Measurements from ENCODE around the gene BIN1. TPM values are rescaled to one million over a fixed set of nuclear protein-coding genes. Genes with fewer than 3 reads are reported as not detected.

Gene BIN1
- total RNA-seq, 1 donor from 2014 or later: 17.9 TPM

DNA sequence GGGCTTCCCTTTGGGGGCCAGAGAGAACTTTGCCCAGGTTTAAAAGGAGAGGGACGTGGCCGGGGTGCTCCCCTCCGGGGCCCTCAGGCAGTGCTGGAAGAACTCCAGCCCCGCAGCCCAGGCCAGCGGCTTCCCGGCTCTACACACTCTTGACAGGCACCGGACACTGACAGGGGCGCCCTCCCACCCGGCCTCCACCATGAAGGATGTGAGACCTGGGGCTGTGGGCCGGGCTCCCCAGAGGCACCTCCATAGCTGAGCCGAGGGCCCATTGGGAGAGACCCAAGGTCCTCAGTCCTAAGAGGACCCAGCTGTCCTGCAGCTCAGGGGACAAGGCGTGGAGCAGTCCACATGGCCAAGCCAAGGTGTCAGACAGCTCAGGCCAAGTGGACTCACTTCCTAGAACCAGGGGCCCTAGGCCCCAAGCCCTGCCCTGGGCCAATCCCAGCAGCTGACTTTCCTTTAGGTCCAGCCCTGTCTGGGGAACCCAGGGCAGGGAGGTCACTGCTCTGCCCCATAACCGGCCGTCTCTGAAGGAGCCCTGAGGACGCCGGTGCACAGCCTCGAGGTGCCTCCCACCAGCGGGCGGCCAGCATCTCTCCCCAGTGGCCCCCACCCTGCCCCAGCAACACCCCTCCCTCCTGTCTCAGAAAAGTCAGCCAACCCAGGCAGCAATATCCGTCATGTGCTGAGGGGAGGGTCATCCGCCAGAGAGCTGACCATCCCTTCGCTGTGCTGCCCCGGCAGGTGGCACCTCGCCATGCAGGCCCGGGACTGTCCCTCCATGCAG lies 51.8 kb downstream of the BIN1 start:
- intact Hi-C loops (cut with DNase I): no loop called here
- no peak for ATAC-seq
- DNase-seq (ENCODE audit: missing footprints): no peak

GRCh38 chr2:127054604-127054930 lies 52.4 kb downstream of the BIN1 start:
- intact Hi-C loops (cut with DNase I): no loop called here
- DNase-seq (ENCODE audit: missing footprints) (peak; percentile 33), ATAC-seq (no peak)

DNA sequence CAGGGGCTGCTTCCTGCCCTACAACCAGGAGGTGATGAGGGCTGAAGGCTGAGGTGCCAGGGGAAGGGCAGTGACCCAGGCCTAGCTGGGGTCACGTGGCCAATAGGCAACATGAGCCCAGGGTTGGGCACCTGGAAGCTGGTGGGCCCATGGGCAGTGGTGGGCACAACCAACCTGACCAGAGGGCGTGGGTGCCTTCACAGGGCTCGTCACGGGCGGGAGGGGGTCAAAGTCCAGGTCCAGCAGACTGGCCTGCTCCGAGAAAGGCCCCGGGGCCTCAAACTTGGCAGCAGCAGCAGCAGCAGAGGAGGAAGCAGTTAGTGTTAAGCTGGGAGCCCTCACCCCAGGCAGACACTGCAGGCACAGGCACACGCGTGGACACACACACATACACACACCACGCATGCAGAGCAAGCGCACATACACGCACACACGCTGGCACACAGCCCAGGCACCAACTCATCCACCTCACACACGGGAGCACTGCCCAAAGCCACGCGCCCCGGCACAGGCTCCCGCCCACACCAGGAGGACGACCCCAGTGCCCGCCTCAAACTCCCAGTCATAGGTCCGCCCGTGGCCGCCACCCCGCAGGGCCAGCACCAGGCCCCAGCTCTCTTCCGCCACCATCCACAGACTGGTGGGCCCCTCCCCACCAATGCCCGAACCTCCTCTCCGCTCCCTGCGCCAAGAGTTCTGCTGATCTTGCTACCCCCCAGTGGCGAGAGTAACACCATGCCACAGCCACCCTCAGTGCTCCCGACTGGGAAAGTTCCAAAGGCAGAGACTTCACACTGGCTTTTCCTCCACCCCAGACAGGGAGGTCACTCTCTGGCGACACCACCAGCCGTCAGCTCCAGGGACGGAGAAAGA lies 53.0 kb downstream of the BIN1 start:
- ATAC-seq: no peak
- intact Hi-C loops (cut with DNase I): no loop called here
- DNase-seq (ENCODE audit: missing footprints): peak; percentile 73

- intact Hi-C loops (cut with DNase I): no loop called here
- no peak for DNase-seq (ENCODE audit: missing footprints)
- ATAC-seq: no peak
Measured at GRCh38 chr2:127052771-127053691, 53.9 kb downstream of the BIN1 start.

DNA sequence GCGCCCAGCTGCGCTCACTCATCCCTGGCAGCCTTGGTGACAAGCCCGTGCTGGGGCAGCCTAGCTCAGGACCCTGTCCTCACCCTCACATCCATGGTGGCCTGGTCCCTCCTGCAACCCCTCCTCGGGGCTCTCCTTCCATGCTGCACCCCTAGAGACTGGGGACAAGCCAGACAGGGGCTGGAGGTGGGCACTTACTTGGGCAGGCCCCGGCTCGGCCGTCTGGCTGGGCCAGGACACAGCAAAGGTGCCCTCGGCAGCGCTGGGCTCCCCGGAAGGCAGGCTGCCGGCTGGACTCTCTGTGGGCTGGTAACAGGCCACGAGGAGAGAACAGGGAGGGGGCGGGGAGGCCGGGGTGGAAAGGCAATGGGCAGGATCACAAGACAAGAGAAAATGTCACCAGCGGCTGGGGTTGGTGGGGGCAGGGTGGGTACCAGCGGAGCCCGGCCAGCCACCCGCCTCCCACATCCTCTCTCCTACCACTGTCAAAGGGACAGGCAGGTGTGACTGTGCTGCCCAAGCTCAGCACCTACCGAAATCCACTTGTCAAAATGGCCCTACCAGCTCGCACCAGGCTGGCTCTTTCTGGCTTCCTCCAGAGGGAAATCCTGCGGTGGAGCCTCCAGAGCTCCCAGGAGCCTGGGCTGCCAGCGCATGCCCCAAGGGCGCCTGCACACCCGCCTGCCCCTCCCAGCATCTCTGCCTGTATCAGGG lies 54.7 kb downstream of the BIN1 start:
- ATAC-seq: no peak
- intact Hi-C loops (cut with DNase I): no loop called here

DNA sequence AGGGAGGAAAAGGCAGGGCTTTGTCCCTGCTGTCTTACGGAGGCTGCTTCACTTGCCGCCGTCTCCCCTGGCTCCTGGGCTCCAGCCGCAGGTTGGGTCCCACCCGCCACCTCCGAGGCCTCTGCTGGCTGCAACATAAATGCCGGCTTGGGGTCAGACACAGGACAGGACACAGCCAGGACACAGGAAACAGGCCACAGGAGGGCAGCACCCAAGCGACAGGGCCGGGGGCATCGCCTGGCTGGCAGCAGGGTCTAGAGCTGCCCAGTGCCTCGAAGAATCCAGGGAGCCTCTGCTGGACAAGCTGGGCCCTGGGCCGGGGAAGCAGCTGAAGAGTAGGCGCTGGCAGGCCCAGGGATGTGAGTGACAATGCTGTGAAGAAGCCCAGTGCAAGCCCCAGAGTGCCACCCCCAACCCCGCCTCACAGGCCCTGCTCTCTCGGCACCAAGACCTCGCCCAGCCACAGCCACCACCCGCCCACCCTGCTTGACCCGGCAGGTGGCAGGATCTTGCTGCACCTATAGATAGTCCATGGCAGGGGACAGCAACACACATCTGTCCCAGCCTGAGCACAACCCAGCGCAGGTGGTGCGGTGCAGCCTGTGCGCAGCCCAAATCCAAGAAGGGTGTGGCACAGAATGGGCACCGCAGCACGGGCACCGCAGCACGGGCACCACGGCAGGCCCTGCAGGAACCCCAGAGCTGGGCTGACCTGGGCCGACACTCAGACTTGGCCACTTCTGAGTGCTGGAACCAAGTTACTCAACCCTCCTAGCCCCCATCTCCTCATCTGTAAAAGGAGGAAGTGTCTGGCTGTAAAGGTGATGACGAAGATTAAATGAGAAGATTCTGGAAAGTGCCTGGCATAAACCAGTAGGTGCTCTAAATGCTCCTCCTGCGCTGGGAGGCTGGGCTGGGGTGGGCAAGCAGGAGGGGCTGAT lies 55.6 kb downstream of the BIN1 start:
- ATAC-seq (peak; percentile 8), DNase-seq (ENCODE audit: missing footprints) (peak; percentile 65)
- intact Hi-C loops (cut with DNase I): no loop called here

More for the DNA sequence above, 54.7 kb downstream of the BIN1 start:
- peak; percentile 55 for DNase-seq (ENCODE audit: missing footprints)

- DNase-seq (ENCODE audit: missing footprints) (peak; percentile 68), ATAC-seq (peak; percentile 8)
- intact Hi-C loops (cut with DNase I): no loop called here
Measured at GRCh38 chr2:127050803-127051115, 56.2 kb downstream of the BIN1 start.

DNA sequence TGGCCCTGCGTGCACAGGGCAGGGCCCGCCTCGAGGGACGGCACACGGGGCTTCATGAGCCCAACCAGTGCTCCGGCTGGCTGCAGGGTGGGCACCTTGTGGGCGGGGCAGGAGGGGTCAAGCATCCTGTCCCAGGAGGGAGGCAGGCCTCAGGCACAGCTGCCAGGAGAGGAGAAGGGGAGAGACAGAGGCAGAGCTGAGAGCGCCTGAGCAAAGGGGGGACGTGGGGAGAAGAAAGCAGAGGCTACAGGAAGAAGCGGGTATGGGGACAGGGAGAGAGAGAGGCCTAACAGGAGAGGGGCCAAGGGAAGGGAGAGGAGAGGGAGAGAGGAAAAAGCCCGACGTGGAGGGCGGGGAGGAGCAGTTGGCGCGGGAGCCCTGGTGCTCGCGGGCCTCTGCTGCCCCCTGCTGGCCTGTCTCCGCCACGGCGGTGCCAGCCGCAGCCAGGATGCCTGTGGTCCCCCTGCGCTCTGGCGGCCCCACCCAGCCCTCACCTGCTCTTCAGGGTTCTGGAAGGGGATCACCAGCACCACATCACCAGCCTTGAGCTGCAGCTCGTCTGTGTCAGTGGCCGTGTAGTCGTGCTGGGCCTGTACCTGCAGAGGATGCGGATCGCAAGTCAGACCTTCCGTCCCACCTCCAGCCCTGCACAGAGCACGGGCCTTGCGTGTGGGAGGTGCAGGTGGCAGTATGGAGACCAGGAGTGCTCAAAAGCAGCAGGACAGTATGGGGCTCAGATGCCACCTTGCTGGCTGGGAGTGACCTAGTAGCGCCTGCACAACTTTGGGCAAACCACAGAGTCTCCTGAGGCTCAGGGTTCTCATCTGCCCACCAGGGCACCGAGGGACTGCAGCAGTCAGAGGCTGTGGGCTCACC lies 56.8 kb downstream of the BIN1 start:
- DNase-seq (ENCODE audit: missing footprints) (peak; percentile 81), ATAC-seq (peak; percentile 38)
- intact Hi-C loops (cut with DNase I): no loop called here

- intact Hi-C loops (cut with DNase I): no loop called here
- no peak for DNase-seq (ENCODE audit: missing footprints)
- ATAC-seq: no peak
Measured at GRCh38 chr2:127048969-127049897, 57.7 kb downstream of the BIN1 start.

DNA sequence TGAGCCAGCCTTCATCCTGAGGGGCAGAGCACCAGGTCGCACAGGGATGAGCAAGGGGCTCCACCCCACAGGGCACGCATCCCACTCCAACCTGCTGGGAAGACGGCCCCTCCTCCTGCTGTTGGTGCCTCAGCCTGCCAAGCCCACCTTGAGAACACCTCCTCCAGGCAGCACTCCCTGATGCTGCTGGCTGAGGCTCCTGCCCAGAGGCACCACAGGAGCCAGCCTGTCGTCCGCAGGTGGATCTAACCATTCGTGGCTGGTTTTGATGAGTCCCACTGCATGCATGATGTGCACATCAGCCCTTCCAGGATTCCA lies 58.4 kb downstream of the BIN1 start:
- no peak for ATAC-seq
- DNase-seq (ENCODE audit: missing footprints): peak; percentile 56
- intact Hi-C loops (cut with DNase I): no loop called here

- DNase-seq (ENCODE audit: missing footprints) (no peak), ATAC-seq (no peak)
- intact Hi-C loops (cut with DNase I): no loop called here
Measured at GRCh38 chr2:127047716-127048617, 59.0 kb downstream of the BIN1 start.

DNA sequence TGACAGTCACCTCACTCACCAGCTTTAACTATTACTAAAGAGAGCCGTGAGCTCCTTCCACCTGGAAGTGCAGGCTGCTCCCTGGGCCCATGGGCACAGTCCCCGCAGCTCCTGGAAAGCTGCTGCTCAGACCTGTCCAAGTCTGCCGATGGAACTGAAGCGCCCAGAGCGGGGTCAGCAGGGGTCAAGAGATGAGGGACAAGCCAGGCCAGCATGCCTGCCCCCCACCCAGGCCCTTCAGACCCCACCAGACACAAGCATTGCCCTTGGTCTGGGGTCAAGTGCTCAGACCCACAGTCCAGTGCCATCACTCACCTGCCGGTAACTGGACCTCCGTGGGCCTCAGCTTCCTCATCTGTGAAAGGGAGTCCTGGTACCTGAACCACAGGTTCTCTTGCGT lies 59.9 kb downstream of the BIN1 start:
- DNase-seq (ENCODE audit: missing footprints) (no peak), ATAC-seq (no peak)
- intact Hi-C loops (cut with DNase I): no loop called here

DNA sequence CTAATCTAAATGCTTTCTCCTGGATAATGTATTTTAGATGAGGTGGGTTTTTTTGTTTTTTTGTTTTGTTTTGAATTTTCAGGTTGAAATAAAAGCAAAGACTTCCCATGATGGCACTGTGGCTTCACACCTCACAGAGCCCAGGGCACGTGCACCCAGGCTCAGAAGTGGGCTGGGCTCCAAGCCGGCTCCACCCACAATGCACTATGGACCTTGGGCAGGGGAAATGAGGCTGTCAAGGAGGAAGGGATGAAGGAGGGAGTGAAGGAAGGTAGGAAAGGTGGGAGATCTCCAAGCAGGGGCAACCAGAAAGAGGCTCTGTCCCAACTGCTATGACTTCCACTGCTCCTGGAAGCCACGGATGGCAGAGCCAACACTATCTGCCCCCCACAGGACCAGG lies 60.4 kb downstream of the BIN1 start:
- DNase-seq (ENCODE audit: missing footprints) (no peak), ATAC-seq (no peak)
- intact Hi-C loops (cut with DNase I): no loop called here

GRCh38 chr2:127045792-127046501 lies 61.0 kb downstream of the BIN1 start:
- ATAC-seq (no peak), DNase-seq (ENCODE audit: missing footprints) (no peak)
- intact Hi-C loops (cut with DNase I): no loop called here
